Esophagus squamous epithelium (tissue), 4 donors: ENCODE measurements around the gene SLC41A2.

Source experiments
- CTCF ChIP-seq, 6 experiments: fragments of 450-650 bp in 4 of 6; fragments of 200-600 bp in 2 of 6; sonication (generic) in 2 of 6; IDR thresholded peaks; one replicate each; pipeline ENCODE4 v1.5.1; 2016 to 2019; ENCODE audit warnings: antibody characterized with exemption in 6 of 6, mild to moderate bottlenecking in 4 of 6, moderate library complexity in 4 of 6
- POLR2A ChIP-seq, 4 donors: fragments of 450-650 bp; IDR thresholded peaks; one replicate each; pipeline ENCODE4 v1.6.1; 2017; ENCODE audit warnings: antibody characterized with exemption in 4 of 4, mild to moderate bottlenecking in 4 of 4, moderate library complexity in 3 of 4

GRCh38 chr12:104909761-104910160, 48.3 kb downstream of the SLC41A2 start:
- no peak for TF ChIP-seq POLR2A (IDR thresholded peaks at IDR 0.05)
- no peak for TF ChIP-seq CTCF (IDR thresholded peaks at IDR 0.05)
